Epithelial cell of proximal tubule (primary cell): ENCODE data around the gene CHCHD1. TPM values are rescaled to one million over a fixed set of nuclear protein-coding genes. Genes with fewer than 3 reads are reported as not detected.
"Not testable (repeated sequence)": the region's sequence is repeated elsewhere in the genome, so short reads cannot be mapped to it uniquely, and the experiment has no call there.

ENCODE experiments used
- DNase-seq: peaks from one replicate; pipeline ENCODE4 v3.0.0-alpha.2; 2011; ENCODE audit warnings: low read depth
- H3K4me3 ChIP-seq: 2 replicates; pipeline ENCODE4 v1.5.1; 2011; ENCODE audit warnings: low read depth, mild to moderate bottlenecking, low read length
- CTCF ChIP-seq: conservative IDR thresholded peaks from 2 replicates; pipeline ENCODE4 v1.5.1; 2012; ENCODE audit warnings: low read depth, mild to moderate bottlenecking, low read length
- total RNA-seq: library from RNA; depleted of rRNA; stranded (reverse); fragments of >200 nt; gene quantifications from 2 replicates; pipeline ENCODE4 v1.2.3, GENCODE V29; 2015

CHCHD1 gene
- total RNA-seq, 1 donor from 2014 or later = 62.5 TPM

DNA sequence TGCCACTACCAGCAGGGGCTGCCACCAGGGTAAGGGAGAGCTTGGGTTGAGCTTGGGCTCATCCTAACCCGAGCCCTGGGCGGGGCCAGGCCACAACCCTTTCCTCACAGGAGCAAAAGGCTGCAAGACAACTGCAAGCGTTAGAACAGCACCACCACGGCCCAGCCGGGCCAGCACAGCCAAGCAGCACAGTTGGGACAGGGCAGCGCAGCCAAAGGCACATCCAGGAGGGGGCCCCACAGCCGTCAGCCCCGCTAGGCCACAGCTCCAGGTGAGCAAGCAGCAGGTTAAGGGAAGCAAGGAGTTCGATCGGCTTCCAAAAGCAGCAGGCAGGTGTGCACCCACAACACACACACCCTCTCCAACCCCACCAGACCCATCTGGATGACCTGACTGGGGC is 36.6 kb downstream of the CHCHD1 start:
- no peak overlapping the region for H3K4me3 ChIP-seq
- DNase-seq = no peak
- TF ChIP-seq CTCF = no peak

GRCh38 chr10:73819081-73819480 is 37.2 kb downstream of the CHCHD1 start:
- no peak overlapping the region for H3K4me3 ChIP-seq
- TF ChIP-seq CTCF = no peak
- DNase-seq = no peak

- TF ChIP-seq CTCF = peak; percentile 30
- no peak overlapping the region for H3K4me3 ChIP-seq
- DNase-seq = no peak
These were observed 37.8 kb downstream of the CHCHD1 start for GRCh38 chr10:73819513-73820093.

DNA sequence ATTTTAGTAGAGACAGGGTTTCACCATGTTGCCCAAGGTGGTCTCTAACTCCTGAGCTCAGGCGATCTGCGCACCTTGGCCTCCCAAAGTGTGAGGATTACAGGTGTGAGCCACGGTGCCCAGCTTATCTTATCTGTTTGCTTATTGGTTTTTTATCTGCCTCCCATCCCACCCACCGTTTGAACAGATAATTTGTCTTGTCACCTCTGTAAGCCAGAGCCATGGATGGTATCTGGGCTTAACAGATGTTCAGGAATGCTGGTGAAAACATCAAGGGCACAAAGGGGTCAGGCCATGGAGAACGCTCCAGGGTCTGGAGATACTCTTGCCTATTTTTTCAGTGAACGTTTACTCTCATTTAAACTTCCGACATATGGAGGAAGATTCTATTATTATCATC is 41.5 kb downstream of the CHCHD1 start:
- TF ChIP-seq CTCF = no peak
- no peak overlapping the region for H3K4me3 ChIP-seq
- no peak for DNase-seq

DNA sequence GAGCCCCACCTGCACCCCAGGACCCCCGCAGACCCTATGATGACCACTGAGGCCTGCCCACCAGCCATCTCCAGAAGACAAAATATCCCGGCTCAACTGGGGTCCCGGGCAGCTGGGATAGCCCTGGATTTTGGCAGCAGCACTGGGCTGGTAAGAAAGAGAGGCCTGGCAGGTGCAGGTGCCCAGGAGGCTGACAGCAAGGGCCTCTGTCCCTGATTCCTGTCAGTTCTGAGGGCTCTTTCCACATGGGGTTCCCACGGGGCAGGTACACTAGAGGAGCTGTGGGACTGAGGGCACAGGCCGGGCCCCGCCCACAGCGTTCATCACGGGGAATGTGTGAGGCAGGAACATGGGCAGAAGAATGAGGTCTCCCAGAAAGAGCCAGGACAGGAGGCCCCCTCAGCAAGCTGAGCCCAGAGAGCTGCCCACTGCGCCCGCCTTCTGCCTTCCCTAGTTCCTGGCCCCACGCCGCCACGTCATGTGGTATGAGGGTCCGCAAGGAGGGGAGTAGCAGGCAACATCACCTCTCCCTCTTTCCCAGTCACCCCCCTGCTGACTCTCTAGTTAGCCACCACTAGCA is 42.4 kb downstream of the CHCHD1 start:
- no peak overlapping the region for H3K4me3 ChIP-seq
- no peak for TF ChIP-seq CTCF
- DNase-seq = no peak

GRCh38 chr10:73827346-73828089 is 45.7 kb downstream of the CHCHD1 start:
- TF ChIP-seq CTCF = no peak
- no peak overlapping the region for H3K4me3 ChIP-seq
- peak; percentile 39 for DNase-seq

DNA sequence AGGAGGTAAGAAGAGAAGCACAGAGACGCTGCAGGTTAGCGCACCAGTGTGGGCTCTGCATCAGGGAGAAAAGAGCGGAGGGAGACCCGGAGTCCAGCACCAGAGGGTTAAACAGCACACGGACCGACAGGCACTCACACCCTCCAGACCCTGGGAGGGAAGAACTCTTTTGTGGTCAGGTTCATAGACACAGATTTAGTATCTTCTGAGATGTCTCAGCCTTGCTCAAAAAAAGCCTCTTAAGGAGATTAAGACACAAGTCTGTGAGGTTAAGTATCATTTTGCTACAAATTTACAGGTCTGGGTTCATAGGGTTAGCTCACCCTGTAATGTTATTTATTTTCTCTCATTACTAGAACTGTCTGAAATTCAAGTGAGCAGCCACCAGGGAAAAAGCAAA is 46.3 kb downstream of the CHCHD1 start:
- TF ChIP-seq CTCF = no peak
- no peak overlapping the region for H3K4me3 ChIP-seq
- DNase-seq = no peak

DNA sequence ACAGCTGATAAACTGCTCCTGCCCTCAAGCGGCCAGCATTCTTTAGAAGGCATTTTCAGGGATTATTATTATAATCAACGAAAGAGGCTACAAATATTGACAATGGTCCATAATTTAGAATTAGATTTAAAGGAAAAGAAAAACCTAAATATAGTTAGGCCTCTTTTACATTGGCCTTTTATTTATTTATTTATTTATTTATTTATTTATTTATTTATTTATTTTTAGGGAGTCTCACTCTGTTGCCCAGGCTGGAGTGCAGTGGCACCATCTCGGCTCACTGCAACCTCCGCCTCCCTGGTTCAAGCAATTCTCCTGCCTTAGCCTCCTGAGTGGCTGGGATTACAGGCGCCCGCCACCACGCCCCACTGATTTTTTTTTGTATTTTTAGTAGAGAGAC is 47.2 kb downstream of the CHCHD1 start:
- not testable (repeated sequence) for H3K4me3 ChIP-seq, DNase-seq
